Mesenchymal stem cell (in vitro differentiated cells and primary cell): ENCODE results near the gene PPARGC1A.

Experiments
- DNase-seq: peaks from one replicate; pipeline ENCODE4 v3.0.0-alpha.2; 2013
- H2AFZ ChIP-seq: one replicate; pipeline ENCODE4 v1.6.1; 2013; ENCODE audit warnings: low read depth, mild to moderate bottlenecking, control low read depth, inconsistent platforms, low read length, moderate library complexity
- H2AK5ac ChIP-seq: 2 replicates; pipeline ENCODE4 v1.6.1; 2013; ENCODE audit warnings: low read length, moderate library complexity, mild to moderate bottlenecking, inconsistent platforms; ENCODE audit not compliant: severe bottlenecking
- H2BK120ac ChIP-seq: one replicate; pipeline ENCODE4 v1.6.1; 2013; ENCODE audit warnings: low read depth, mild to moderate bottlenecking, inconsistent platforms, low read length, moderate library complexity
- H2BK12ac ChIP-seq, 2 experiments: one replicate each; pipeline ENCODE4 v1.6.1; 2013; ENCODE audit warnings: inconsistent platforms in 2 of 2, low read length in 2 of 2, mild to moderate bottlenecking in 2 of 2, moderate library complexity in 2 of 2, control low read depth in 1 of 2
- H2BK15ac ChIP-seq: one replicate; pipeline ENCODE4 v1.6.1; 2013; ENCODE audit warnings: mild to moderate bottlenecking, low read depth, inconsistent platforms; ENCODE audit not compliant: poor library complexity, severe bottlenecking
- H2BK5ac ChIP-seq: 2 replicates; pipeline ENCODE4 v1.6.1; 2013; ENCODE audit warnings: low read depth, mild to moderate bottlenecking, low read length, control low read depth, inconsistent platforms; ENCODE audit not compliant: poor library complexity, severe bottlenecking
- H3K14ac ChIP-seq, 2 experiments: one replicate each; pipeline ENCODE4 v1.6.1; 2013; ENCODE audit warnings: inconsistent platforms in 2 of 2, low read length in 2 of 2, control low read depth in 1 of 2, mild to moderate bottlenecking in 1 of 2, moderate library complexity in 1 of 2
- H3K18ac ChIP-seq, 2 experiments: one replicate each; pipeline ENCODE4 v1.6.1; 2013; ENCODE audit warnings: inconsistent platforms in 2 of 2, low read length in 2 of 2, control low read depth in 1 of 2, low read depth in 1 of 2, mild to moderate bottlenecking in 1 of 2
- H3K23ac ChIP-seq, 2 experiments: one replicate each; pipeline ENCODE4 v1.6.1; 2013; ENCODE audit warnings: inconsistent platforms in 2 of 2, low read length in 2 of 2, mild to moderate bottlenecking in 2 of 2, moderate library complexity in 2 of 2, control low read depth in 1 of 2
- H3K27ac ChIP-seq: 2 replicates; pipeline ENCODE4 v1.5.1; 2013; ENCODE audit warnings: mild to moderate bottlenecking, moderate library complexity, low read length, control low read depth, inconsistent platforms; ENCODE audit not compliant: poor library complexity, severe bottlenecking
- H3K27me3 ChIP-seq, 2 experiments: 2 replicates each; pipeline versions ENCODE4 v1.6.1 to v1.7.0; 2013; ENCODE audit warnings: low read length in 2 of 2, mild to moderate bottlenecking in 2 of 2, moderate library complexity in 2 of 2, control low read depth in 1 of 2, inconsistent platforms in 1 of 2; ENCODE audit not compliant: control insufficient read depth in 1 of 2, insufficient read depth in 1 of 2
- H3K36me3 ChIP-seq, 2 experiments: 2 replicates each; pipeline versions ENCODE4 v1.6.1 to v1.7.0; 2013; ENCODE audit warnings: low read length in 2 of 2, control low read depth in 1 of 2, inconsistent platforms in 1 of 2, low read depth in 1 of 2, mild to moderate bottlenecking in 1 of 2; ENCODE audit not compliant: insufficient read depth in 2 of 2, control insufficient read depth in 1 of 2
- H3K4ac ChIP-seq, 2 experiments: one replicate each; pipeline ENCODE4 v1.6.1; 2013; ENCODE audit warnings: inconsistent platforms in 2 of 2, low read length in 2 of 2, mild to moderate bottlenecking in 2 of 2, moderate library complexity in 2 of 2, control low read depth in 1 of 2, low read depth in 1 of 2
- H3K4me1 ChIP-seq: 2 replicates; pipeline ENCODE4 v1.6.1; 2013; ENCODE audit warnings: low read depth, low read length, control low read depth; ENCODE audit not compliant: control insufficient read depth, insufficient read depth
- H3K4me2 ChIP-seq: 2 replicates; pipeline ENCODE4 v1.6.1; 2013; ENCODE audit warnings: low read length, mild to moderate bottlenecking, inconsistent platforms; ENCODE audit not compliant: poor library complexity, severe bottlenecking
- H3K4me3 ChIP-seq, 2 experiments: 2 replicates each; pipeline versions ENCODE4 v1.5.1 to v1.7.0; 2013; ENCODE audit warnings: low read length in 2 of 2, mild to moderate bottlenecking in 2 of 2, control low read depth in 1 of 2, low read depth in 1 of 2; ENCODE audit not compliant: insufficient read depth in 1 of 2
- H3K79me1 ChIP-seq: replicated peaks from 2 replicates; pipeline ENCODE4 v1.6.1; 2013; ENCODE audit warnings: mild to moderate bottlenecking, control low read depth, low read length, inconsistent platforms; ENCODE audit not compliant: poor library complexity, severe bottlenecking
- H3K9ac ChIP-seq: 2 replicates; pipeline ENCODE4 v1.7.0; 2013; ENCODE audit warnings: mild to moderate bottlenecking, low read length, moderate library complexity
- H3K9me3 ChIP-seq: 2 replicates; pipeline ENCODE4 v1.7.0; 2013; ENCODE audit warnings: mild to moderate bottlenecking, low read length; ENCODE audit not compliant: control insufficient read depth
- H4K8ac ChIP-seq: one replicate; pipeline ENCODE4 v1.6.1; 2013; ENCODE audit warnings: inconsistent platforms, mild to moderate bottlenecking, low read length, moderate library complexity
- H4K91ac ChIP-seq: one replicate; pipeline ENCODE4 v1.6.1; 2013; ENCODE audit warnings: mild to moderate bottlenecking, low read length, inconsistent platforms
- WGBS: methylation state at CpG from one replicate; pipeline ENCODE4 v1.1.7; 2013; ENCODE audit warnings: mixed read lengths; 5-methylcytosine and 5-hydroxymethylcytosine counted together

Gene PPARGC1A

GRCh38 chr4:23762551-23762950 lies 127.3 kb downstream of the PPARGC1A start:
- Histone ChIP-seq H2AK5ac (no peak overlapping the region), H3K27me3 (no peaks in the 10 kb centered on the region), H3K36me3 (no peaks in the 10 kb centered on the region), H3K18ac (no peak overlapping the region), H2BK12ac (no peak overlapping the region), H3K27ac (no peak overlapping the region), H3K4me2 (no peak overlapping the region), H3K14ac (no peak overlapping the region), H3K4me3 (no peak overlapping the region), H4K8ac (no peak overlapping the region), H3K79me1 (no peaks in the 10 kb centered on the region), H3K9me3 (no peaks in the 10 kb centered on the region), H2BK5ac (no peak overlapping the region), H2BK15ac (no peak overlapping the region), H3K9ac (no peak overlapping the region), H3K4me1 (no peaks in the 10 kb centered on the region), H3K23ac (no peak overlapping the region), H4K91ac (no peak overlapping the region), H2AFZ (no peak overlapping the region), H3K4ac (no peak overlapping the region), H2BK120ac (no peak overlapping the region)
- 92% methylated on average over 2 of the region's 2 CpGs for WGBS
- no peak for DNase-seq

GRCh38 chr4:23759066-23759465 lies 130.8 kb downstream of the PPARGC1A start:
- no peaks in the 10 kb centered on the region for H3K9me3 ChIP-seq
- no peak overlapping the region for H3K9ac ChIP-seq
- H2AFZ ChIP-seq, result no peak overlapping the region
- no peak overlapping the region for H2AK5ac ChIP-seq
- H3K4me2 ChIP-seq, result no peak overlapping the region
- no peaks in the 10 kb centered on the region for H3K27me3 ChIP-seq
- H2BK15ac ChIP-seq, result no peak overlapping the region
- no peaks in the 10 kb centered on the region for H3K79me1 ChIP-seq
- H2BK120ac ChIP-seq, result no peak overlapping the region
- no peak overlapping the region for H3K18ac ChIP-seq
- no peak overlapping the region for H2BK5ac ChIP-seq
- H3K27ac ChIP-seq, result no peak overlapping the region
- no peak overlapping the region for H2BK12ac ChIP-seq
- no peak overlapping the region for H3K4ac ChIP-seq
- H3K4me3 ChIP-seq, result no peak overlapping the region
- H3K23ac ChIP-seq, result no peak overlapping the region
- no peak overlapping the region for H4K8ac ChIP-seq
- no peaks in the 10 kb centered on the region for H3K4me1 ChIP-seq
- no peak overlapping the region for H3K14ac ChIP-seq
- no peak overlapping the region for H4K91ac ChIP-seq
- DNase-seq, result peak; percentile 6
- no peaks in the 10 kb centered on the region for H3K36me3 ChIP-seq
- 32% methylated on average over 2 of the region's 2 CpGs for WGBS

- Histone ChIP-seq H3K23ac (no peak overlapping the region), H3K9me3 (no peaks in the 10 kb centered on the region), H3K27me3 (no peaks in the 10 kb centered on the region), H3K9ac (no peak overlapping the region), H2AK5ac (no peak overlapping the region), H3K4me1 (no peaks in the 10 kb centered on the region), H3K36me3 (no peaks in the 10 kb centered on the region), H3K18ac (no peak overlapping the region), H2BK12ac (no peak overlapping the region), H2AFZ (no peak overlapping the region), H3K4me2 (no peak overlapping the region), H2BK120ac (no peak overlapping the region), H3K14ac (no peak overlapping the region), H4K8ac (no peak overlapping the region), H3K27ac (no peak overlapping the region), H2BK5ac (no peak overlapping the region), H4K91ac (no peak overlapping the region), H2BK15ac (no peak overlapping the region), H3K79me1 (no peaks in the 10 kb centered on the region), H3K4me3 (no peak overlapping the region), H3K4ac (no peak overlapping the region)
- DNase-seq, result no peak
- 94% methylated on average over 1 of the region's 1 CpG for WGBS
Observed at GRCh38 chr4:23754688-23755087, 135.2 kb downstream of the PPARGC1A start.

DNA sequence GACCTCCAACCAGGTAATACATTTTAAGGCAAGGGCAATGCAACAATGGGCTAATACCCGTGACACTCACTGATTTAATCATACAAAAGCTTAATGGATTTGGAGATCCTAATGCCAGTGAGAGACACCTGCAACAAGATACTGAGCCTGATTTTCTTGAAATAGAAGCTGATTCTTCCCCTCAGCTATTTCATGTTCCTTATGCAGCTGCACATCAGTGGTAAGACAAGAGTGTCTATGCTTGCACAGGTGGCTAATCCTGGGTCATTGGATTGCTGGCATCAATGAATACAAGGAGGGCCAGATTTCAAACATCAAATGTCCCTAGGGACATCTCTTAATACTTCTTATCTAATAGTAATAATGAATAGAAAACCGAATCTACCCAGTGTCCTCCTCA lies 139.7 kb downstream of the PPARGC1A start:
- no peaks in the 10 kb centered on the region for H3K36me3 ChIP-seq
- peaks cover 11% of the 10 kb centered on the region for H3K9me3 ChIP-seq
- no peak overlapping the region for H4K91ac ChIP-seq
- H3K4me3 ChIP-seq, result no peak overlapping the region
- H4K8ac ChIP-seq, result no peak overlapping the region
- no peak overlapping the region for H2AK5ac ChIP-seq
- H3K9ac ChIP-seq, result no peak overlapping the region
- no peak overlapping the region for H2BK120ac ChIP-seq
- H3K27ac ChIP-seq, result no peak overlapping the region
- H3K4ac ChIP-seq, result no peak overlapping the region
- H3K27me3 ChIP-seq, result no peaks in the 10 kb centered on the region
- H3K4me2 ChIP-seq, result no peak overlapping the region
- DNase-seq, result no peak
- no peaks in the 10 kb centered on the region for H3K79me1 ChIP-seq
- WGBS, result 78% methylated on average over 1 of the region's 2 CpGs
- no peak overlapping the region for H2BK15ac ChIP-seq
- H3K14ac ChIP-seq, result no peak overlapping the region
- H3K18ac ChIP-seq, result no peak overlapping the region
- H3K23ac ChIP-seq, result no peak overlapping the region
- H2BK12ac ChIP-seq, result no peak overlapping the region
- H2AFZ ChIP-seq, result no peak overlapping the region
- H3K4me1 ChIP-seq, result no peaks in the 10 kb centered on the region
- H2BK5ac ChIP-seq, result no peak overlapping the region
